HEK293T (cell line): ENCODE results near the gene TLR6.

ENCODE experiments used
- ARNT ChIP-seq: fragments of 450-650 bp; IDR thresholded peaks from 2 replicates; pipeline ENCODE4 v1.6.1; 2017; ENCODE audit warnings: mild to moderate bottlenecking
- FOXA1 ChIP-seq: fragments of 450-650 bp; IDR thresholded peaks from 2 replicates; pipeline ENCODE4 v1.6.1; 2016; ENCODE audit warnings: mild to moderate bottlenecking
- FOXK2 ChIP-seq: fragments of 450-650 bp; IDR thresholded peaks from 2 replicates; pipeline ENCODE4 v1.6.1; 2016; ENCODE audit warnings: mild to moderate bottlenecking
- HDGF ChIP-seq: fragments of 450-650 bp; IDR thresholded peaks from 2 replicates; pipeline ENCODE4 v1.6.1; 2017; ENCODE audit warnings: antibody characterized with exemption, borderline replicate concordance
- LEF1 ChIP-seq: fragments of 450-650 bp; IDR thresholded peaks from 2 replicates; pipeline ENCODE4 v1.6.1; 2017; ENCODE audit warnings: mild to moderate bottlenecking, borderline replicate concordance
- SP1 ChIP-seq: fragments of 450-650 bp; IDR thresholded peaks from 2 replicates; pipeline ENCODE4 v1.6.1; 2017

GRCh38 chr4:38869511-38869910, 12.9 kb upstream of the TLR6 start:
- TF ChIP-seq ARNT (no peak), SP1 (no peak), FOXA1 (no peak), HDGF (no peak), LEF1 (no peak), FOXK2 (no peak)
